Spleen (tissue), 11 donors: Measurements from ENCODE around the gene SEPTIN1. TPM values are rescaled to one million over a fixed set of nuclear protein-coding genes. Genes with fewer than 3 reads are reported as not detected.

Source experiments
- DNase-seq: peaks from one replicate; pipeline ENCODE4 v3.0.0-alpha.2; 2020
- H3K27ac ChIP-seq, 8 donors: fragments of 200-600 bp; sonication (generic) in 7 of 8; 1 replicate in 4 of 8; 2 replicates in 4 of 8; pipeline versions ENCODE4 v1.5.0 to v1.8.0; 2016 to 2021; ENCODE audit warnings: inconsistent platforms in 4 of 8, mild to moderate bottlenecking in 4 of 8, moderate library complexity in 1 of 8
- H3K27me3 ChIP-seq, 7 donors: fragments of 200-600 bp; sonication (generic) in 6 of 7; replicated peaks in 1 of 7; 1 replicate in 4 of 7; 2 replicates in 3 of 7; pipeline versions ENCODE4 v1.5.0 to v1.8.0; 2016 to 2021; ENCODE audit warnings: inconsistent platforms in 3 of 7, mild to moderate bottlenecking in 1 of 7
- H3K36me3 ChIP-seq, 6 donors: fragments of 200-600 bp; sonication (generic) in 5 of 6; 1 replicate in 4 of 6; 2 replicates in 2 of 6; pipeline versions ENCODE4 v1.5.0 to v1.8.0; 2016 to 2021; ENCODE audit warnings: inconsistent platforms in 2 of 6
- H3K4me1 ChIP-seq, 6 donors: fragments of 200-600 bp; sonication (generic) in 5 of 6; 1 replicate in 3 of 6; 2 replicates in 3 of 6; pipeline versions ENCODE4 v1.5.0 to v1.8.0; 2016 to 2021; ENCODE audit warnings: inconsistent platforms in 3 of 6
- H3K4me3 ChIP-seq, 8 donors: fragments of 200-600 bp; sonication (generic) in 7 of 8; 1 replicate in 4 of 8; 2 replicates in 4 of 8; pipeline versions ENCODE4 v1.5.0 to v1.8.0; 2016 to 2021; ENCODE audit warnings: inconsistent platforms in 4 of 8, mild to moderate bottlenecking in 4 of 8, moderate library complexity in 2 of 8
- H3K9me3 ChIP-seq, 8 donors: fragments of 200-600 bp; sonication (generic) in 7 of 8; 1 replicate in 4 of 8; 2 replicates in 4 of 8; pipeline versions ENCODE4 v1.5.0 to v1.8.0; 2016 to 2021; ENCODE audit warnings: inconsistent platforms in 4 of 8
- POLR2A ChIP-seq, 3 donors: fragments of 450-650 bp; IDR thresholded peaks; one replicate each; pipeline ENCODE4 v1.5.1; 2017; ENCODE audit warnings: antibody characterized with exemption in 3 of 3, mild to moderate bottlenecking in 1 of 3
- POLR2AphosphoS5 ChIP-seq, 3 donors: sonication (generic); formaldehyde crosslinking; IDR thresholded peaks; one replicate each; pipeline ENCODE4 v1.5.1; 2017; ENCODE audit warnings: antibody characterized with exemption in 3 of 3
- whole genome bisulfite sequencing, 5 donors: extraction: QIAGEN DNeasy Blood & Tissue Kit in 3 of 5; methylation state at CpG; one replicate each; pipeline versions ENCODE4 v1.1.5 to v1.1.7; 2013 to 2018; 5-methylcytosine and 5-hydroxymethylcytosine counted together
- intact Hi-C: fragments of 100-400 bp; cut with DNase I; formaldehyde crosslinking; loops from one replicate; pipeline ENCODE4 v1.15.0; 2023; ENCODE audit warnings: low total_unique reads
- polyA plus RNA-seq, 3 donors: library from polyadenylated mRNA; stranded (reverse); fragments of 200-250 nt; gene quantifications; one replicate each; pipeline ENCODE4 v1.2.1, GENCODE V29; 2013
- total RNA-seq, 7 donors: library from RNA; depleted of rRNA in 3 of 7; stranded (reverse); fragments of >200 nt in 3 of 7; fragmentation: NEBNext Ultra II Directional in 4 of 7; extraction: Animal tissue kit (Norgen Biotek cat#: 25700) in 4 of 7; gene quantifications; one replicate each; pipeline versions ENCODE4 v1.1.0 to v1.2.1, GENCODE V29; 2016 to 2021
- TF ChIP-seq, protein P1 (sequence below), 11 experiments: fragments of 200-600 bp in 7 of 11; fragments of 450-650 bp in 4 of 11; sonication (generic) in 4 of 11; IDR thresholded peaks in 8 of 11; conservative IDR thresholded peaks in 3 of 11; 1 replicate in 7 of 11; 2 replicates in 4 of 11; pipeline versions ENCODE4 v1.4.0 to v1.8.0; 2016 to 2021; ENCODE audit warnings: antibody characterized with exemption in 11 of 11, inconsistent platforms in 4 of 11, mild to moderate bottlenecking in 1 of 11
- donor health status: healthy with polysubstance abuse.
- donor health status: DM: no; HTN: no; CAD: no; lungs with moderate emphysema.
- donor health status: DM: no; HTN: no; CAD: no.
- donor health status: Bipolar disorder and iron deficiency.
- donor health status: healthy.
- donor health status: DM: no; HTN: no; CAD: no.
- donor health status: DM: yes; HTN: yes; CAD: no.

SEPTIN1 gene
- total and polyA plus RNA-seq, 10 donors = 38.5 to 199 (median 84.2) TPM

DNA sequence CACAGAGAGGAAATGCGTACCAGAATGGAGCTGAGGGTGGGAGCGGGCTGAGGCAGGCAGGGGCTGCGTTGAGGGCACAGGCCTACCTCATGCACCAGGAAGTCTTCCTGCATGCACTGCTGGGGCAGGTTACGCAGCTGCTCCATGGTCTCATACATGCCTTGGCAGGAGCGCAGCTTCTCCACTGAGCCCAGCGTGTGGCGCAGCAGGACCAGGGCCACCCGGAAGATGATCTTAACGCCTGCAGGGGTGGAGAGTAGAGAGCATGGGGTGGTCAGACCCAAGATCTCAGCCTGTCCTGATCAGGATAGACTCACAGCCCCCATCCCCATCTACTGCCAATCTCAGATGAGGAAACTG is 23.8 kb downstream of the SEPTIN1 start:
- Histone ChIP-seq H3K9me3 (no peaks in the 10 kb centered on the region), H3K27me3 (no peaks in the 10 kb centered on the region), H3K4me1 (peaks cover 18 to 41% (median 31%) of the 10 kb centered on the region in 6 donors), H3K36me3 (peaks cover 0 to 77% (median 55%) of the 10 kb centered on the region in 6 donors), H3K4me3 (no peak overlapping the region), H3K27ac (no peak overlapping the region)
- no peak for DNase-seq
- 85 to 96% (median 92%) methylated on average over 9 of the region's 9 CpGs for WGBS, 5 donors
- TF ChIP-seq, protein P1, sequence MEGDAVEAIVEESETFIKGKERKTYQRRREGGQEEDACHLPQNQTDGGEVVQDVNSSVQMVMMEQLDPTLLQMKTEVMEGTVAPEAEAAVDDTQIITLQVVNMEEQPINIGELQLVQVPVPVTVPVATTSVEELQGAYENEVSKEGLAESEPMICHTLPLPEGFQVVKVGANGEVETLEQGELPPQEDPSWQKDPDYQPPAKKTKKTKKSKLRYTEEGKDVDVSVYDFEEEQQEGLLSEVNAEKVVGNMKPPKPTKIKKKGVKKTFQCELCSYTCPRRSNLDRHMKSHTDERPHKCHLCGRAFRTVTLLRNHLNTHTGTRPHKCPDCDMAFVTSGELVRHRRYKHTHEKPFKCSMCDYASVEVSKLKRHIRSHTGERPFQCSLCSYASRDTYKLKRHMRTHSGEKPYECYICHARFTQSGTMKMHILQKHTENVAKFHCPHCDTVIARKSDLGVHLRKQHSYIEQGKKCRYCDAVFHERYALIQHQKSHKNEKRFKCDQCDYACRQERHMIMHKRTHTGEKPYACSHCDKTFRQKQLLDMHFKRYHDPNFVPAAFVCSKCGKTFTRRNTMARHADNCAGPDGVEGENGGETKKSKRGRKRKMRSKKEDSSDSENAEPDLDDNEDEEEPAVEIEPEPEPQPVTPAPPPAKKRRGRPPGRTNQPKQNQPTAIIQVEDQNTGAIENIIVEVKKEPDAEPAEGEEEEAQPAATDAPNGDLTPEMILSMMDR (IDR thresholded peaks at IDR 0.05 in 8 of 11, conservative IDR thresholded peaks at IDR 0.05 in 3 of 11) = no peak
- peak in 1 of 3 donors; percentile 20 for TF ChIP-seq POLR2AphosphoS5 (IDR thresholded peaks at IDR 0.05)
- intact Hi-C loops = no loop called here

DNA sequence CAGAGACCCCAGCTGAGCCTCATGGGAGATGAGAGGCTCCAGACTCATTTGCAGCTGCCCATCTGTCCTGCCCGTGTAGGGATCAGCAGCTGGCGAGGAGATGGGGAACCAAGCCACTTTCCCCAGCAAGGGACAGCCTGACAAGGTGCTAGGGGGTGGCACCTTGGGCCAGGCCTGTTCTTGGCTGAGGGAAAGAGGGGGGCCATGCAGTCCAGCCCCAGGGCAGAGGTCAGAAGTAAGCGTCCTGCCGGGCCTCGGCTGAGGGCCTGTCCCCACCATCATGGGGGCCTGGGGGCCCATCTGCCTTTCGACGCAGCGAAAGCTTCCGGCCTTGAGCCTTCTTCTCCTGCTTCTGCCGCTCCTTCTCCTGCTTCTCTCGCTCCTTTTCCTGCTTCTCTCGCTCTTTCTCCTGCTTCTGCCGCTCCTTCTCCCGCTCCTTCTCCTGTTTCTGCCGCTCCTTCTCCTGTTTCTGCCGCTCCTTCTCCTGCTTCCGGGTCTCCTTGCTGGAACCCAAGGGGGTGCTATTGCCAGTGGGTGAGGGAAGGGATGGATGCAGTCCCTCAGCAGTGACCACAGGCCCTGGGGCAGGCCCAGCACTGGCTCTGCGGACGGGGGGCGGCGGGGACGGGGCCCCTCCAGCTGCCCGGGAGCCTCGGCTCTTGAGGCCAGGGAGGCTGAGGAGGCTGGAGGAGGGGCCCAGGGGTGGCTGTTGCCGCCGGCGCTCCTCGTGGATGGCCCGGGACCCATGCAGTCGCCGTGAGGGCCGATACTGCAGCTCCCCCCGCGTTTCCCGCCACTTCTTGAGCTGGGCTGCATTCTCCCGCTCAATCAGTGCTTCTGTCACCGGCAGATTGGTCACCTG is 24.4 kb downstream of the SEPTIN1 start:
- WGBS, 5 donors = 89 to 91% (median 89%) methylated on average over 29 to 37 of the region's 37 CpGs
- TF ChIP-seq POLR2AphosphoS5 (IDR thresholded peaks at IDR 0.05) = peak in 2 of 3 donors; percentile 37 to 44
- TF ChIP-seq, protein P1 (IDR thresholded peaks at IDR 0.05 in 8 of 11, conservative IDR thresholded peaks at IDR 0.05 in 3 of 11) = no peak
- TF ChIP-seq POLR2A (IDR thresholded peaks at IDR 0.05) = no peak
- DNase-seq = peak; percentile 72
- H3K27me3 ChIP-seq = no peaks in the 10 kb centered on the region
- H3K9me3 ChIP-seq = no peaks in the 10 kb centered on the region
- no peak overlapping the region for H3K4me3 ChIP-seq
- peaks cover 19 to 48% (median 37%) of the 10 kb centered on the region in 6 donors for H3K4me1 ChIP-seq
- peak overlapping the region in 3 of 8 donors; percentile 93 to 98 (median 97) for H3K27ac ChIP-seq
- intact Hi-C loops = no loop called here
- peaks cover 0 to 77% (median 56%) of the 10 kb centered on the region in 6 donors for H3K36me3 ChIP-seq

DNA sequence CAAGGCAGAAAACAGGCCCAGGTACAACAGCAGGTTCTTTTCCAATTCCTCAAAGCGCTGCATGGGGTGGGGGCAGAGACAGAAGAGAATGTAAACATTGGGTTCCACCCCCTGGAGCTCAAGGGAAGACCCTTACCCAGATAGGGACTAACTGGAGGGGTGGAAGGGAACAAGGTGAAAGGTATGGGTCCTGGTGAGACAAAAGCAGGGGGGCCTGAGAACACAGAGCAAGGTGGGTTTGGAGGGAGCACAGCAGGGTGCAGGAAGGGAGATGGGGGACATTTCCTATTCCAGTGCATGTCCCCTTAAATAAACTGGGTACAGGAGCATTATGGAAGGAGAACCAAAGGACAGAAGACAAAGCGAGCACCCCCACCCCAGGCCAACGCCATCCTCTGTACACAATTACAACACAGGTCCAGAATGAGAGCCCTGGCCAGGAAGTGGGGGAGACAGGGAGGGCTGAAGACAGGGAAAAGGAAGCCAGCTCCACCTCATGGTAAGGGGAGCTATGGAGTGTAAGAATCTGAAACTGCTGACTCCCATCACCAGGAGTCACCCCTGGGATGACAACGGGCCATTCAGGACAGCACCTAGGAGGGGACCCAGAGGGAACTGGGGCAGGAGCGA is 25.2 kb downstream of the SEPTIN1 start:
- Histone ChIP-seq H3K27ac (peak overlapping the region in 3 of 8 donors; percentile 93 to 98 (median 97)), H3K36me3 (peaks cover 0 to 77% (median 58%) of the 10 kb centered on the region in 6 donors)
- 73 to 82% (median 78%) methylated on average over 4 to 5 of the region's 5 CpGs for WGBS, 5 donors

More for the DNA sequence above, 25.2 kb downstream of the SEPTIN1 start:
- Histone ChIP-seq H3K4me1 (peaks cover 19 to 55% (median 41%) of the 10 kb centered on the region in 6 donors), H3K4me3 (no peak overlapping the region), H3K27me3 (no peaks in the 10 kb centered on the region), H3K9me3 (no peaks in the 10 kb centered on the region)
- no peak for TF ChIP-seq POLR2A (IDR thresholded peaks at IDR 0.05)
- TF ChIP-seq, protein P1 (IDR thresholded peaks at IDR 0.05 in 8 of 11, conservative IDR thresholded peaks at IDR 0.05 in 3 of 11) = no peak
- no peak for TF ChIP-seq POLR2AphosphoS5 (IDR thresholded peaks at IDR 0.05)
- DNase-seq = peak; percentile 30
- intact Hi-C loops = no loop called here
